Fibroblast of skin of left quadriceps (primary cell): ENCODE measurements around the gene SPOCK1.
"Not testable (repeated sequence)": the region's sequence is repeated elsewhere in the genome, so short reads cannot be mapped to it uniquely, and the experiment has no call there.

ENCODE experiments used
- DNase-seq, 2 experiments: peaks; one replicate each; pipeline ENCODE4 v3.0.0-alpha.2; 2013; ENCODE audit warnings: low read depth in 2 of 2

SPOCK1 gene

DNA sequence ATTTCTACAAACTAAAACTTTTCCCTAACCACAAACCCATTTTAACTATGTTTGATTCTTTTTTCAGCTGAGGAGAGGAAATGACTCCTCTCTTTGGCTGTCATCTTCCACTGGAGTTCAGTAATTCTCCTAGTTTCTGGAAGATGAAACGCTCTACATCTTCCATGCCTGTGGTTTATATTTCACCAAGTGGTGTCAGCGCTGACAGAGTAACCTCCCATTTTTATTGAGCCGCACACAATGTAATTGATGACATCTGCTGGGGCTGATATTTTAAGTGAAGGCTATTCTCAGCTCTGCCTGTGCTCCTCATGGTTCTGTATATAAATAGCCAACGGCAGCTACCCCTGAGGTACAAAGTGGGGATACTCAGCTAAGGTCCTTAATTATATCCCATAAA lies 234.6 kb downstream of the SPOCK1 start:
- peak; percentile 96 for DNase-seq

DNA sequence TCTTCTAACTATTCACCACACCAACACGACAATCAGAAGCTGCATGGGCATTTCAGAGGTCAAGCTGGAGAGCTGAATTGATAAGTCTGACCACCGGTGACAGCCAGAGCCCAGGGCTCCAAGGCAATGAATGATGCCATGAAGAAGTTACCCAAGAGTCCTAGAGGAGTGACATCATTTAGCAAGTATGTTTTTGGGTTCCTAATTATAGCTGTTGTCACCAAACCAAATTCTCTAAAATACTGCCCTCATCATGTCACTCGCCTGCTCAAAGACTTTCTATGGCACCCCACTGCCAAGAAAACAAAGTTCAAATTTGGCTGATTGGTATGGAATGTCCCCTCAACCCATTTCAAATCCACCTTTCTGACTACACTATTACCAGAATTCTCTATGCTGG lies 235.1 kb downstream of the SPOCK1 start:
- no peak for DNase-seq

DNA sequence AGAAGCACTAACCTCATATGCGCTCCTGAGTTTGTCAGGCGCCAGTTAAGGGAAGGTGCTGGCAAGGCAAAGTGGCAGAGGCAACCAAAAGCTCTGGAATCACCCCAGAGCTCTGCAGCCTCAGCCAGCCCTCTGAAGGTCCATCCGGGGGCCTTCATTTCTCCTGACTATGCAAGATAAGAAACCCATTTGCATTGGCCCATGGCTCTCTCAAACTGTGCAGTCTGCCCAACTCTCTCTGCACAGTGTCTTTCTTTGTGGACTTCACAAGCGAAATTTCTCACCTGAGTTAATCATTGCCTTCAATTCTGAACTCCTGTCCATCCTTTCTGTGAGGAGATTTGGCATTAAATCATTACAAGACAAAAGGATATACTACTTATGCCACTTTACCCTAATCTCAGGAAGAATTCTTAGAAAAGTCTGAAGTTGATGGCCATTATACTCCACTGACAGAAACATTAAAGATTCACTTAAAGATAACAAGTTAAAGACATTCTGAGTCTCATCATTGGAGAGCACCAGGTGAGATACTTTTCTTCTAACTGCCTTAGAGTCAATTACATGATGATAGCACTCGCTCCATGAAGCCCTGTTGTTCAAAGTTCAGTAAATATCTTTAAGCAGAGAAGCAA lies 235.6 kb downstream of the SPOCK1 start:
- DNase-seq: no peak

DNA sequence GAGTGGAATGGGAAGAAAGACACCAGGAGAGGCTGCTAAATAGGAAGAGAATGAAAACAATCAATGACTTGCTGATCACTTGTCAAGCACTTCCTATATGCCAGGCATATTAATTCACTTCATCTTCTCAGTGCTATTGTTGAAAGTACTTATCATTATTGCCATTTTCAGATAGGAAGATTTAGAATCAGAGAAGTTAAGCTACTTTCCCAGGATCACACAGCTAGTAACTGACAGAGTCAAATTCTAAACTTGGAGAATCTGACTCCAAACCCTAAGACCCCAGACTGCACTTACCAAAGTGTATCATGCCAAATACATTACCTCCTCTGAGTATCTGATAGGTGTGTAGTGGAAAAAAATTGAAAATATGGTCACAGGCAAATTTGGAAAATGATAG lies 236.3 kb downstream of the SPOCK1 start:
- DNase-seq: no peak

DNA sequence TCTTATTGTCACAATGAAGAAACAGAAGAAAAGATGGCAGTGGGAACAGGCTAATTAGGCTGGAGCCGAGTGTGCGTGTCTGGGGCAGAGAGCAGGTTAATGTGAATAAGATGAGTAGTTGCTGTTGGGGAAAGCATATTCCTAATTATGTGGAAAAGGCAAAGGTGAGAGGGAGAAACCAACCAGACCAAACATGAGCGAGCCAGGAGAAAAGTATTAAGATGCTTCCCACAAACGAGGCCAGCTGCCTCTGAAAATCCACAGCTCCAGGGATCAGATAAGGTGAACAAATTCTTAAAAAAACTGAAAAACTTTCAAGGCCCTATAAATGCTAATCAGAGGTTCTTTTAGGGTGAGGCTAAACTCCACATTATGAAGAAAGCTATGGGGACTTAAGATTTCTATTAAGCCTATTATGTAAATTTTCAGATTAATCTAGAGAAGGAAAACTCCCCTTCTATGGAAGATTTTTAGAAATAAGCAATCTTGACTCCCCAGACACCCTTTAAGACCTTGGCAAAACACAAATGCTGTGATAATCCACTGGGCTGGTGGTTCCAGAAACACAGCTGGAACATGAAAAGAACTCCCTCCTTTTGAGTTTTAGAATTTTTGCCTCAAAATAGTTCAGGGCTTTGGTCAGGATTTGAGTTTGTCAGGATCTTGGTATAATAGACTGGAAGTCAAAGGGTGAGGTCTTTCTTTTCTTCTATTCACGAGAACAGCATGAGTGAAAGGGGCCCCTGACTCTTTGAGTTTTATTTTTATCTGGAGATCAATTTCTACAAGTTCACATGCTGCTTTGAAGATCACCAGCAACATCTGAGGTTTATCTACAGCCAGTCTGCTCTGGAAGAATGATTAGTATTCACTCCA lies 238.1 kb downstream of the SPOCK1 start:
- no peak for DNase-seq

DNA sequence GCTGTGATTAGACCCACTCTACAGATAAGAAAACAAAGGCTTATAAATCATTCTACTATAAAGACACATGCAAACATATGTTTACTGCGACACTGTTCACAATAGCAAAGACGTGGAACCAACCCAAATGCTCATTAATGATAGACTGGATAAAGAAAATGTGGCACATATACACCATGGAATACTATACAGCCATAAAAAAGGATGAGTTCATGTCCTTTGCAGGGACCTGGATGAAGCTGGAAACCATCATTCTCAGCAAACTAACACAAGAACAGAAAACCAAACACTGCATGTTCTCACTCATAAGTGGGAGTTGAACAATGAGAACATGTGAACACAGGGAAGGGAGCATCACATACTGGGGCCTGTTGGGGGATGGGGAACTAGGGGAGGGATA lies 240.0 kb downstream of the SPOCK1 start:
- DNase-seq: not testable (repeated sequence)

DNA sequence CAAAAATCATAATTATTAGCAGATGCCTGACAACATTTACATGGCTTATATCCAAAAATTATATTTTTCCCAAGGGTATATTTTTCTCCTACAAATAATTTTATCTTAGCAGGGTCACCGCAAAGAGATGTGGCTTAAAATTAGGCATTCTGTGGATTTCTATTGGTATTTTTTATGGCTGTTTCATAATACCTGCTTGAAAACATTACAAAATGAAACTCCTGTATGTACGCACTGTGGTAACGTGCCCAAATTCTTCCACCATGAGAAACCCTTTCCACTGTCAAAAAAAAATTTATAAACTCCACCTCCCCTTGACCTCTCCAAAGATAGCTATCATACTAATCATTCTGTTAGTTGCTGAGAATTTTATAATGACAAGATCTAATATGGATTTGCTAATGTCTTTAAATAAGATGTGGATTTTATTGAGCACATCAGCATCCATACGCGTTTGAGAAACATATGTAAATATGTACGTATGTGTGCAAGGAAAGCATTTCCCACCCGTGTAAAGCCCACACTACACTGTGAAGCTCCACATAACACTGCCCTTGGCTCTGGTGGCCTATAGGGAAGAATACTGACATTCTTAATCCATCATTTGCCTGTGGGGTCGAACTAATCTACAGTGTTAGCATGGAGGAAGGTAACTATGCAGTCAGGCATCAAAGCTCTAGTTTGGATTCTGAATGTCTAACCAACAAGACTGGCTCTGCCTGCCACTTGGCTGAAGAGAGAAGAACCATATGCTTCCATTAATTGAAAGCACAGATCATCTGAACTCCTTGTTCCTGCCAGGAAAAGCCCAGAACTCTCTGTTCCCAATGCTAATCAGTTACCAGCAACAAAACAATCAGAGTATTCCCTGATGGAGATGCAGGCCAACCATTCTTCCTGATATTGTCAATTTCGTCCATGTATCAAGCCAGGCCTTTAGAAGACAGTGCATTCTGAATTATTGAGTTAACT lies 244.7 kb downstream of the SPOCK1 start:
- DNase-seq: peak; percentile 80 to 87

DNA sequence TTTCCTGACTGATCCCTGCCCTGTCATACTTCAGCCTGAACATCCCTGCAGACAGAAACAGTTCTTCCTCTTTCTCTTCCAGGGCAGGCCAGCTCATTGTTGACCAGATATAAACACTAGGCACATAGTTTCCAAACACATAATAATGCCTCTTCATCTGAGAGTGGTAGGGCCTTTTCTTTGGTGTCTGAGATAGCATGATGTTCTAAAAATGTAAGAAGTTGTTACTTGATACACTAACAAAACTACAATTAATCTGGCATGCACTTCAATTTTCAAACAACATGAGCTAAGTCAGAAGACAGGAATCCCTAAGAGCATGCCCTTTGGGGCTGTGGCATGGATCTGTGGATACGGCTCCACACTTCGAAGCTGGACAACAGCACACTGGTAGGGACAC lies 246.6 kb downstream of the SPOCK1 start:
- no peak for DNase-seq

DNA sequence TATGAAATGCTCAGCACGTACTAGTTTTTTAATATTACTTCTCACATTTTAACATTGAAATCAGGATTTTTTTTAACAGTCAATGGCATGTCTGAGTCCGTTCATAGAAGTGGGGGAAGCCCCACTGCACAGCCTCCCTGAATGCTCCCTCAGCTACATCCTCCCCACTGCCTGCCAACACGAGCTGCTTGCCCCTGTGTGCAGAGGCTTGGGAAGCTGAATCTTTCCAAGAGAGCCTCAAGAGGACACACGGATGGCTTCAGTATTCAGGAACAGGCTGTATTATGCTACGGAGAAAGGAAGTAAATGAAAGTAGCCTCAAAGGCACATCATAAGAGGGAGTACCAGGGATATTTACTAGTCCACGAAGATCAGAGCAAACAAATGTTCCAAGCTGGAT lies 248.7 kb downstream of the SPOCK1 start:
- DNase-seq: no peak

DNA sequence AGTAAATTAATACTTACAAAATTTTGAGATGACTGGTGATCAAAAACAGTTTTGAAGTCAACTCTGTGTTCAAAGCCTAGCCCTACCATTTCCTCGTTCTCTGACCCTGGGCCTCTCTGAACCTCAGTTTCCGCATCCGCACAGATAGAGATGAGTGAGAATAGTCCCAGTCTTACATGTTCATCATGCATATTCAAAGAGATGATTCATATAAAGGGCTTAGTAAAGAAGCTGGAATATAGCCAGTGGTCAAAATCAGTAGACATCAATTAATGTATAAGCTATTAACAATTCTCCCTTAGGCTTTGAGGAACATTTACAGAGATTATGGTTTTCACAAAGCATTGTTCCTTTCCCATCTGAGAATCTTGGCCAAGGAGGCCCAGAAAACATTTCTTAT lies 250.6 kb downstream of the SPOCK1 start:
- no peak for DNase-seq

DNA sequence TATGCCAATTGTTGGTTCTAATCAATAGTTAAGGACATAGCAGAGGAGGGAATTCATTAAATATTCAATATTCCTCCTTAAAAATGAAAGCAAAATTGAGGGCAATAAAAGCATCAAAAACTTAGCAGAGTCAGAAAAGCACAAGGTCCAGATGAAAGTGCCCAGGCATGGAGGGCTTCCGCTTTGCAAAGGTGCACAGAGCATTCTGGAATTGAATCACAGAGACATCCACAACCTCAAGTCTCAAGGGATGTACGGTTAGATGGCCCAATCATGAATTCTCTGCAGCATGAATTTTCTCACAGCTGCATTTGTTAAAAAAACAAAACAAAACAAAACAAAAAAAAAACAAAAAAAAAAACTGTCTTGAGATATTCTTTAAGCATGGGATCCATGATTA lies 253.7 kb downstream of the SPOCK1 start:
- no peak for DNase-seq

DNA sequence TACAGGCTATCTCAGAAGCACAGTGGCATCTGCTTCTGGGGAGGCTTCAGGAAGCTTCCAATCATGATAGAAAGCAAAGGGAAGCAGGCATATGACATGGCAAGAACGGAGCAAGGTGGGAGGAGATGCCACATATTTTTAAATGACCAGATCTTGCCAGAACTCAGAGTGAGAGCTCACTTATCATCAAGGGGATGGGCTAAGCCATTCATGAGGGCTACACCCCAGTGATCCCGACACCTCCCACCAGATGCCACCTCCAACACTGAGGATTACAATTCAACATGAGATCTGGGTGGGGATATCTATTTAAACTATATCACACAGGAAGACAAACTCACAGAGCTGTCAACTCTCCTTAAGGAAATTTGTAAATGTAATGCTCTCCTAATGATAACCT lies 258.8 kb downstream of the SPOCK1 start:
- no peak for DNase-seq

DNA sequence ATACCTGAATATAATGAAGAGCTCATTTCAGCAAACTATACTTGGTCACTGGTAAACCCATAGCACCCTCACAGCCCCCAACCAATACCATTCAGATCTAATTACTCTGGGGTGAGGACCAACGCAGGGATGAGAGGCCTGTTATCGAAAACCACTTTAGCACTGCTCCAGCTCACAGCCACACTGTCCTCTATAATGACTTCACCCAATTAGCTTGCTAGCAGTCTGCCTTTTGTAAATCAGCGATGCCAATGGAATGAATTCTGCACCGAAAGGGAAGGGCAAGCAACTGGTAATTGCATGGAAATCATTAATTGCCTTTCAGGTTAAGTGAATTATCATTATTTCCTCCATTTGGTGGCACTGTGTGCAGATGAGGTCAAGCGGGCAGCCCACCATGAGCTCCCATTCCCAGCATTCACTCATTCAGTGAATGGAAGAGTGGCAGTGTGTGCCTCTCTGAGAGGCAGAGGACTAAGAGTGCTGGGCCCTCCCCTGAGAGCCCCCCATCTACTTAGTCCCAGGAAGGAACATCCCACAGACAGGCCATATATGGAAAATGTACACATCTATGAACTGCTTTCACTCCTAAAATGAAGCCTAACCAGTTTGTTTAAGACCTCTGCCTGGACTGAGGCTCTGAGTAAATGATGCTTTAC lies 262.1 kb downstream of the SPOCK1 start:
- no peak for DNase-seq

DNA sequence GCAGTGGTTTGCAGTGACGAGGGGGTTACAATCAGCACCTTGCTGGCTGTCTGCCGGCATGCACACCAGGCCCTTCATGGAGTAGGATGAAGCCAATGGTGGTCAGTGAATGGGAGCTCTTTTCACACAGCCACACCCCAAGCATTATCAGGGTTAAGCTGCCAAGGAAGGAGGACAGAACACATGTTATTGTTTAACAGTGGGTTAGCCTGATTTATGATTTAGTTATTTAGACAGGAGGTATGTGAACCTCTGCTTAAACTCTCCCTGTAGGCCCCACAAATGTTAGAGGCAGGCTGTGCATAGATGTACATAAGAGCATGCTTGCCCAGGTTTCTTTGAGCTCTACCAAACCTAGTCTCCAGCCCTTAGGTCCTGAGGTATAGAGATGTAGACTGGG lies 262.9 kb downstream of the SPOCK1 start:
- no peak for DNase-seq

DNA sequence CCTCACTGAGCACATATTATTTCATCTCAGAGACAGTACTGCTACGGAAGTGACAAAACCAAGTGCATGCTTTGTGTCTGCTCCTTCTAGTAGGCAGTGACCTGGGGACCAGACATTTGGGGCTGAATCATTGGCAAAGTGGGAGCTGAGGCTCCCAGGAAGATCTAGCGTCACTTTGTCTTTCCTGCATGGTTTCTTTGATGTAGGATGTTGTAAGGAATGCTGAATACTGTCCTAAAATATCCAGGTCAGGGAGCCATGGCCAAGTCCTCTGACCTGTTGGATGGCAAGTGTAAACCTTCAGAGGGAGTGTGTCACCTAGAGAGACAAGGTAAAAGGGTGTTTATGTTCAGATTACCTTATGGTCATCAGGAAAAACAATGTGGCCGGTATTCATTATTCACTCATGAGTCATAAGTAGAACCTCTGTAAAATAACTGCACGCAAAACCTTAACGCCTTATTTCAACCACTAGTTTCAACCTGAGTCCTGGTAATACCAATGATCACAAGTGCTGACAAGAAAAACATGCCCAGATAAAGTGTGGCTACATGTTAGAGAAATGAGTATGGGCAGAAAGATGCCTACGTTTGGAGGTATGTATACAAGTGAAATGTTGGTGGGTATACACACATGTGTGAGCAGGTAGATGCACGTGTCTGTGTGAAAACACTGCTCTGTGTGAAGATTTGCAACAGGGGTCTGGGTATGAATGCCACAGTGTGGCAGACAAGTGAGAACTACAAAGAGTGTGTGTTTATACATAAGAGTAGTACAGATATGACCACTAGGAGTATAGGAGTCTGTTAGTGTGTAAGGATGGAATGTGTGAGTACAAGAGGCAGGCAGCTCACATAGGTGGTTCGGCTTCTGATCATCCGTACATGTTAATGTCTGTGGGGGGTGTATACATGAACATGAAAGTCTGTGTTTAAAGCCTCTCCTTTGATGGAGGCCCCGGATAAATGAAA lies 263.9 kb downstream of the SPOCK1 start:
- DNase-seq: no peak

DNA sequence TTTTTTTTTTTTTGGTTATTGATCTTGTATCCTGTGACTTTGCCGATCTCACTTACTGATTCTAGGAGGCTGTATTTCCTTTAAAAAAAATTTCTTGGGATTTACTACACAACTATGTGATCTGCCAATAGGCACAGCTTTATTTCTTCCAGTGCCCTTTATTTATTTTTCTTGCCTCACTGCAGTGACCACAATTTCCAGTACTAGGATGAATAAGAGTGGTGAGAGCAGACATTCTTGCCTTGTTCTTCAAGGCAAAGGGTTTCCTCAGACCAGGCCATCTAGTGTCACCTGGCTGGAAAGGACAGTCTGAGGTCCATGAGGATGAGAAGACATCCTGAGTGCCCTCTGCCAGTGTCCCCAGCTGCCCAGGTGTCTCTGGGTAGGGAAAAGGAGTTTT lies 265.4 kb downstream of the SPOCK1 start:
- no peak for DNase-seq

DNA sequence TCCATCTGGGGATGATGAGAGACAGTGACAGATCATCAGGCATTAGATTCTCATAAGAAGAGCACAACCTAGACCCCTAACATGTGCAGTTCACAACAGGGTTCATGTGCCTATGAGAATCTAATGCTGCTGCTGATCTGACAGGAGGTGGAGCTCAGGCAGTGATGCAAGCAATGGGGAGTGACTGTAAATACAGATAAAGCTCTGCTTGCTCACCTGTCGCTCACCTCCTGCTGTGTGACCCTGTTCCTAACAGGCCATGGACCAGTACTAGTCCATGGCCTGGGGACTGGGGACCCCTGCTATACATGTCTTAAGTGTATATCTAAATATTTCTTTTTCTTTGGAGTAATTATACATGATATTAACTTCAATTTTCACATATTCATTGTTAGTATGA lies 265.8 kb downstream of the SPOCK1 start:
- DNase-seq: not testable (repeated sequence)

DNA sequence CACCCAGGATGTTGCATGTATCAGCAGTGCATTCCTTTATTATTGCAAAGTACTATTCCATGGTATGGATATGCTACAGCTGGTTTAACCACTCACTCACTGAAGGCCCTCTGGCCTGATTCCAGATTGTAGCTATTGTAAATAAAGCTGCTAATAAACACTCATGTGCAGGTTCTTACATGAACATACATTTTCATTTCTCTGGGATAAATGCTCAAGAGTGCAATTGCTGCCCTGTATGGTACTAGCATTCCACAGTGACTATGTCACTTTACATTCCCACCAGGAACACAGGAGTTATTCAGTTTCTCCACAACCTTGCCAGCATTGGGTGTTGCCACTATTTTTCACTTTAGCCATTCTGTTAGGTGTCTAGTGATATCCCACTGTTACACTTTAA lies 267.6 kb downstream of the SPOCK1 start:
- no peak for DNase-seq

DNA sequence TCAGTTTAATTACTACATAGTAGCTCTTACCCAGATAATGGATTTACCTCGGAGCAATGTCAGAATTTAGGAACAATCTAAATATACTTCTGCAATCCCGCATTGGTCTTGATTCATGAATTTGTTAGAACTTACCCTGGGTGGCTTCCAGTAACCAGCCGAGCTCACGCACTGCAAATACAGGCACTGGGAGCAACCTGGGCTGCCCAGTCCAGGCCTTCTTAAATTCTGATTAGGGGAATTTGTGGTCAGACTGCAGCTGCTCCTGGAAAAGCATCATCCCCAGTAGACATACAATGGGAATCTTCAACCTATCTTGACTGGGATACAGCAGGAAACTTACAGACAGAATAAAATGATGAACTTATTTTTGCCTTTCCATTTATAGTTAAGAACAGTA lies 270.3 kb downstream of the SPOCK1 start:
- no peak for DNase-seq

DNA sequence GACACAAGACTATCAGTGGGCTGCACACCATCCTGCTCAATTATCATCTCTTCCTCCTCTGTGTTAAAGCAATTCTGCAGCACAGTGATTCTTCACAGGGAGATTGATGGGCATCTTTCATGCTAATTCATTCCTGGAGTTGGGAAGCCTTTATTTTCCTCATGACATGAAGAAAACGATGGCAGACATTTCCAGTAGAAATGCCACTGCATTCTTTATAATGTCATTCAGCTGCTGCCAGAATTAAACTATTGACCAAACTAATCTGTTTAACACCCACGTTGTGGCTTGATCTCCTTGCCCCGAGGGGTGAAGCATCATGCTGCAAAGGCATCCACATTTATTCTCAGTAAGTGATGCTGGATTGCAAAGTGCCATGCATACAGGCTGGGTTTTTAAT lies 273.0 kb downstream of the SPOCK1 start:
- no peak for DNase-seq
